Sigmoid colon (tissue), 7 donors: Measurements from ENCODE around the gene SPTAN1. TPM values are rescaled to one million over a fixed set of nuclear protein-coding genes. Genes with fewer than 3 reads are reported as not detected.
A peak's percentile ranks its signal among the peaks of the same experiment; 100 is the strongest.

Source experiments
- DNase-seq: peaks from one replicate; pipeline ENCODE4 v3.0.0-alpha.2; 2019
- H3K27ac ChIP-seq, 4 donors: fragments of 200-600 bp; sonication (generic); one replicate each; pipeline ENCODE4 v1.5.1; 2016 to 2019; ENCODE audit warnings: mild to moderate bottlenecking in 1 of 4
- H3K27me3 ChIP-seq, 3 donors: fragments of 200-600 bp; sonication (generic); one replicate each; pipeline ENCODE4 v1.5.1; 2019; ENCODE audit warnings: mild to moderate bottlenecking in 1 of 3
- H3K36me3 ChIP-seq, 4 donors: fragments of 200-600 bp; sonication (generic); one replicate each; pipeline ENCODE4 v1.5.1; 2016 to 2019
- H3K4me1 ChIP-seq, 4 donors: fragments of 200-600 bp; sonication (generic); one replicate each; pipeline ENCODE4 v1.5.1; 2017 to 2019
- H3K4me3 ChIP-seq, 4 donors: fragments of 200-600 bp; sonication (generic); one replicate each; pipeline ENCODE4 v1.5.1; 2017 to 2019; ENCODE audit warnings: mild to moderate bottlenecking in 2 of 4, moderate library complexity in 1 of 4
- H3K9me3 ChIP-seq, 4 donors: fragments of 200-600 bp in 3 of 4; sonication (generic) in 3 of 4; one replicate each; pipeline versions ENCODE4 v1.5.1 to v1.6.1; 2013 to 2019
- EP300 ChIP-seq, 4 donors: sonication (generic); formaldehyde crosslinking; IDR thresholded peaks; one replicate each; pipeline ENCODE4 v1.6.1; 2017; ENCODE audit warnings: antibody characterized with exemption in 4 of 4
- POLR2A ChIP-seq, 2 donors: fragments of 450-650 bp; IDR thresholded peaks; one replicate each; pipeline ENCODE4 v1.6.1; 2016; ENCODE audit warnings: antibody characterized with exemption in 2 of 2, mild to moderate bottlenecking in 2 of 2, moderate library complexity in 2 of 2
- POLR2AphosphoS5 ChIP-seq, 4 donors: sonication (generic); formaldehyde crosslinking; IDR thresholded peaks; one replicate each; pipeline ENCODE4 v1.6.1; 2017; ENCODE audit warnings: antibody characterized with exemption in 4 of 4
- WGBS, 2 donors: extraction: QIAGEN DNeasy Blood & Tissue Kit; methylation state at CpG; one replicate each; pipeline ENCODE4 v1.1.7; 2013; 5-methylcytosine and 5-hydroxymethylcytosine counted together
- intact Hi-C: fragments of 100-400 bp; cut with DNase I; formaldehyde crosslinking; loops from one replicate; pipeline ENCODE4 v1.15.1; 2023
- polyA plus RNA-seq, 3 donors: library from polyadenylated mRNA; stranded (reverse); fragments of 200-250 nt; gene quantifications; one replicate each; pipeline ENCODE4 v1.2.3, GENCODE V29; 2013
- total RNA-seq, 4 donors: library from RNA; depleted of rRNA; stranded (reverse); fragments of >200 nt; gene quantifications; one replicate each; pipeline ENCODE4 v1.1.0, GENCODE V29; 2016
- TF ChIP-seq, protein P1 (sequence below), 4 experiments: fragments of 450-650 bp in 3 of 4; fragments of 200-600 bp in 1 of 4; IDR thresholded peaks; one replicate each; pipeline ENCODE4 v1.5.1; 2016 to 2019; ENCODE audit warnings: antibody characterized with exemption in 4 of 4, mild to moderate bottlenecking in 3 of 4, moderate library complexity in 2 of 4
- donor health status: healthy with polysubstance abuse.
- donor health status: Bipolar disorder and iron deficiency.
- donor health status: healthy.

Gene SPTAN1
- total and polyA plus RNA-seq, 7 donors = 43.5 to 306 (median 154) TPM

GRCh38 chr9:128651798-128652197 lies 99.4 kb downstream of the SPTAN1 start:
- Histone ChIP-seq H3K4me3 (no peak overlapping the region), H3K27ac (no peak overlapping the region), H3K9me3 (no peaks in the 10 kb centered on the region), H3K27me3 (no peaks in the 10 kb centered on the region), H3K36me3 (no peaks in the 10 kb centered on the region), H3K4me1 (peaks cover 0 to 8% (median 7%) of the 10 kb centered on the region in 4 donors)
- intact Hi-C loops = no loop called here
- TF ChIP-seq EP300 (IDR thresholded peaks at IDR 0.05) = no peak
- TF ChIP-seq POLR2AphosphoS5 (IDR thresholded peaks at IDR 0.05) = no peak
- no peak for TF ChIP-seq POLR2A (IDR thresholded peaks at IDR 0.05)
- TF ChIP-seq, protein P1, sequence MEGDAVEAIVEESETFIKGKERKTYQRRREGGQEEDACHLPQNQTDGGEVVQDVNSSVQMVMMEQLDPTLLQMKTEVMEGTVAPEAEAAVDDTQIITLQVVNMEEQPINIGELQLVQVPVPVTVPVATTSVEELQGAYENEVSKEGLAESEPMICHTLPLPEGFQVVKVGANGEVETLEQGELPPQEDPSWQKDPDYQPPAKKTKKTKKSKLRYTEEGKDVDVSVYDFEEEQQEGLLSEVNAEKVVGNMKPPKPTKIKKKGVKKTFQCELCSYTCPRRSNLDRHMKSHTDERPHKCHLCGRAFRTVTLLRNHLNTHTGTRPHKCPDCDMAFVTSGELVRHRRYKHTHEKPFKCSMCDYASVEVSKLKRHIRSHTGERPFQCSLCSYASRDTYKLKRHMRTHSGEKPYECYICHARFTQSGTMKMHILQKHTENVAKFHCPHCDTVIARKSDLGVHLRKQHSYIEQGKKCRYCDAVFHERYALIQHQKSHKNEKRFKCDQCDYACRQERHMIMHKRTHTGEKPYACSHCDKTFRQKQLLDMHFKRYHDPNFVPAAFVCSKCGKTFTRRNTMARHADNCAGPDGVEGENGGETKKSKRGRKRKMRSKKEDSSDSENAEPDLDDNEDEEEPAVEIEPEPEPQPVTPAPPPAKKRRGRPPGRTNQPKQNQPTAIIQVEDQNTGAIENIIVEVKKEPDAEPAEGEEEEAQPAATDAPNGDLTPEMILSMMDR (IDR thresholded peaks at IDR 0.05) = no peak
- no peak for DNase-seq
- 95 to 97% methylated on average over 5 of the region's 5 CpGs for WGBS, 2 donors

DNA sequence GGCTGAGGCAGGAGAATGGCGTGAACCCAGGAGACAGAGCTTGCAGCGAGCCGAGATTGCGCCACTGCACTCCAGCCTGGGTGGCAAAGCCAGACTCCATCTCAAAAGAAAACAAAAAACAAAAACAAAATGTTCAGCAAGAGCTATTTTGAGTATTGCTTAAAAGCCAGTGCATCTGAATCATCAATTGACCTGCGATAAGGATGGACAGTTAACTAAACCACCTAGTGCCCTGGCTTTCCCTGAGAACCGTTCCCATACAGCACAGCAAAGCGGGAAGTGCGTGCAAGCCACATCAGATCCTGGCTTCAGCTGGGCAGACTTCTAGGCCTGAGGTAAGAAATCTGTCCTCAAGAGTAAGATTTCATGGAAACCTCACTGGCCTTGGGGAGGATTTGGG lies 101.5 kb downstream of the SPTAN1 start:
- no peak for DNase-seq
- H3K4me1 ChIP-seq = peaks cover 0 to 12% (median 7%) of the 10 kb centered on the region in 4 donors
- WGBS, 2 donors = 98% methylated on average over 8 of the region's 8 CpGs
- H3K4me3 ChIP-seq = no peak overlapping the region
- TF ChIP-seq EP300 (IDR thresholded peaks at IDR 0.05) = no peak
- TF ChIP-seq POLR2A (IDR thresholded peaks at IDR 0.05) = no peak
- TF ChIP-seq, protein P1 (IDR thresholded peaks at IDR 0.05) = no peak
- intact Hi-C loops = no loop called here
- no peaks in the 10 kb centered on the region for H3K36me3 ChIP-seq
- no peak overlapping the region for H3K27ac ChIP-seq
- no peaks in the 10 kb centered on the region for H3K9me3 ChIP-seq
- H3K27me3 ChIP-seq = no peaks in the 10 kb centered on the region

DNA sequence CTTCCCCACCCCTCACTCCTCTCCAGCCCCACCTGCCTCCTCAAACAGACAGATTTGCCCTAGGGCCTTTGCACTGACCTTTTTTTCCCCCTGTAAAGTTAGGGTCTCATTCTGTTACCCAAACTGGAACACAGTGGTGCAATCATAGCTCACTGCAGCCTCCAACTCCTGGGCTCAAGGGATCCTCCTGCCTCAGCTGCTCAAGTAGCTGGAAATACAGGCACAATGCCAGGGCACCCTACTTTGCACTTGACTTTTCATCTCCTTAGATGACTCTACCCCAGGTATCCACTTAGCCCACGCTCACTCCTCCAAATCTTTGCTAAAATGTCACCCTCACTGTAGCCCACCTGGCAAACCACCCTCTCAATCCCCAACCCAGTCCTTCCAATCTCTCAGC lies 102.1 kb downstream of the SPTAN1 start:
- Histone ChIP-seq H3K27ac (no peak overlapping the region), H3K4me3 (no peak overlapping the region), H3K27me3 (no peaks in the 10 kb centered on the region), H3K4me1 (peaks cover 0 to 12% (median 7%) of the 10 kb centered on the region in 4 donors), H3K36me3 (no peaks in the 10 kb centered on the region), H3K9me3 (no peaks in the 10 kb centered on the region)
- no peak for DNase-seq
- TF ChIP-seq, protein P1 (IDR thresholded peaks at IDR 0.05) = no peak
- TF ChIP-seq POLR2AphosphoS5 (IDR thresholded peaks at IDR 0.05) (no peak), POLR2A (IDR thresholded peaks at IDR 0.05) (no peak), EP300 (IDR thresholded peaks at IDR 0.05) (no peak)
- 98 to 99% methylated on average over 1 of the region's 1 CpG for WGBS, 2 donors
- intact Hi-C loops = no loop called here

DNA sequence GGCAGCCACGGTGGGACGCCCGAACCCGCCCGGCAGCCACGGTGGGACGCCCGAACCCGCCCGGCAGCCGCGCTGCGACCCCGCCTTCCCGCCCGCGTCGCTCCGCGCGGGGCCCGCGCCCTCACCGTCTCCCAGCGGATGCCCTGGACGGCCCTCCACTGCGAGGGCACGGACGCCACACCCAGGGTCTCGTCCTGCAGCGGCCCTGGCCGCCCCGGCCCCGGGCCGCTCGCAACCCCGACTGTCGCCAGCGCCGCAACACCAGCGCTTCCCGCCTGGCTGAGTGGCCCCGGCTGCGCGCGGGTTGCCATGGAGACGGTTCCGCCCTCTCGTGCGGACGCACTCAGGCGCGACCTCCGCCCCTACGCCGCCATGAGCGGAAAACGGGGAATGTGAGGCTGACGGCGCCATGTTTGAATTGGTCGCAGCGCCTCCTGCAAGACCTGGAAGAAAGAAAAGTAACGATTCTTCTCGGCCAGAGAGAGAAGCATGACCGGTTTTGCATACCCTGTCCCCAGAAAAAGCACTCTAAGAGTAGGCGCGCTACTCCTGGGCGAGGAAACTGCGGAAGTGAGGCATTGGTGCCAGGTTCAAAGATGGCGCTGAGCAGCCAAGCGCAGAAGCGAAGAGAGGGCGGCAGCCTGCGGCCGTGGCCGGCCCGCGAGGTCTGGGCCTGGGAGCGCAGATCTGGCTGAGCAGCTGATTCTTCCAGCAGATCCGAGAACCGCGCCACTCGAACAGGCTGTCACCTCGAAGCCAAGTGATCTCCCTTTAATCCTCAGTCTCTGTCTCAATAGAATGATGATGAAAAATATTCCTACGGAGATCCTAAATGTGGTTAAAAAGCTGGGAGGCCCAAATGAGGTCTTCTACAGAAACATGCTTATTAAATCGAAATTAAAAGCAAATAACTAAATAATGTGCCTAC lies 104.3 kb downstream of the SPTAN1 start, which contains the start of gene DYNC2I2:
Gene DYNC2I2 (minus strand): TSS at position 432 of the 928 bp plus-strand sequence. CDS start 121 bp downstream, at position 311.
- no peaks in the 10 kb centered on the region for H3K9me3 ChIP-seq
- TF ChIP-seq POLR2A (IDR thresholded peaks at IDR 0.05) = peak; percentile 19 to 36
- peak; percentile 46 to 59 (median 52) for TF ChIP-seq POLR2AphosphoS5 (IDR thresholded peaks at IDR 0.05)
- TF ChIP-seq EP300 (IDR thresholded peaks at IDR 0.05) = no peak
- 1% methylated on average over 86 of the region's 86 CpGs for WGBS, 2 donors
- H3K27ac ChIP-seq = peak within 1 kb of the TSS; percentile 88 to 95 (median 92)
- H3K36me3 ChIP-seq = no peaks in the 10 kb centered on the region
- peaks cover 0 to 12% (median 7%) of the 10 kb centered on the region in 4 donors for H3K4me1 ChIP-seq
- intact Hi-C loops = loop anchor here (2.0 to 5.0 kb wide), 2 partner anchors 32 to 46 kb away; partner anchors contain the start of genes PKN3 and SET
- peak within 1 kb of the TSS; percentile 54 to 93 (median 72) for H3K4me3 ChIP-seq
- H3K27me3 ChIP-seq = no peaks in the 10 kb centered on the region
- DNase-seq = peak; percentile 98

DNA sequence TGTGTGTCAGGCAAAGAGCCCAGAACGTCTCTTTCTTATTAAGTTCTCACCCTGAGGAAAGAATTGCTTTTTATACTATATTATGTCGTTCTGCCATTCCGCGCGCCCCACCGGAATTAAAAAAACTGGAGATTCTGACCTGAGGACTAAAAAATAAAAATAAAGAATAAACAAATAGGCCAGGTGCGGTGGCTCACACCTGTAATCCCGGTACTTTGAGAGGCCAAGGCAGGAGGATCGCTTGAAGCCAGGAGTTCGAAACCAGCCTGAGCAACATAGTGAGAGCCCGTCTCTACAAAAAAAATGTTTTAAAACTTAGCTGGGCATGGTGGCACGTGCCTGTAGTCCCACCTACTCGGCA lies 104.9 kb downstream of the SPTAN1 start:
- intact Hi-C loops = loop anchor here (2.0 to 5.0 kb wide), 2 partner anchors 31 to 45 kb away; partner anchors contain the start of genes PKN3 and SET
- H3K4me1 ChIP-seq = peaks cover 0 to 12% (median 7%) of the 10 kb centered on the region in 4 donors
- H3K4me3 ChIP-seq = peak overlapping the region in 2 of 4 donors; percentile 74 to 93
- DNase-seq = no peak
- TF ChIP-seq, protein P1 (IDR thresholded peaks at IDR 0.05) = no peak
- no peak for TF ChIP-seq EP300 (IDR thresholded peaks at IDR 0.05)
- TF ChIP-seq POLR2A (IDR thresholded peaks at IDR 0.05) = no peak
- no peak for TF ChIP-seq POLR2AphosphoS5 (IDR thresholded peaks at IDR 0.05)
- peak overlapping the region; percentile 88 to 95 (median 92) for H3K27ac ChIP-seq
- H3K27me3 ChIP-seq = no peaks in the 10 kb centered on the region
- H3K36me3 ChIP-seq = no peaks in the 10 kb centered on the region
- 96% methylated on average over 13 of the region's 13 CpGs for WGBS, 2 donors
- H3K9me3 ChIP-seq = no peaks in the 10 kb centered on the region
